MM.1S (cell line): ENCODE measurements around the gene ADRA2A.

Experiments
- DNase-seq: peaks from one replicate; pipeline ENCODE4 v3.0.0-alpha.2; 2015
- H2AFZ ChIP-seq: fragments of 300-600 bp; sonication (generic); 2 replicates; pipeline ENCODE4 v1.6.0; 2016; ENCODE audit warnings: antibody characterized with exemption, low read length
- H3F3A ChIP-seq: fragments of 300-600 bp; sonication (generic); 2 replicates; pipeline ENCODE4 v1.6.1; 2016; ENCODE audit warnings: mild to moderate bottlenecking, antibody characterized with exemption, low read length, moderate library complexity, mixed read lengths; ENCODE audit not compliant: insufficient read depth
- H3K27ac ChIP-seq: fragments of 300-600 bp; sonication (generic); 2 replicates; pipeline ENCODE4 v1.5.1; 2016; ENCODE audit warnings: mild to moderate bottlenecking, low read length
- H3K27me3 ChIP-seq: fragments of 300-600 bp; sonication (generic); replicated peaks from 2 replicates; pipeline ENCODE4 v1.6.0; 2016; ENCODE audit warnings: low read length; ENCODE audit not compliant: insufficient read depth
- H3K36me3 ChIP-seq: fragments of 300-600 bp; sonication (generic); replicated peaks from 2 replicates; pipeline ENCODE4 v1.6.1; 2016; ENCODE audit warnings: mild to moderate bottlenecking, low read length, mixed read lengths; ENCODE audit not compliant: insufficient read depth
- H3K4me1 ChIP-seq: fragments of 300-600 bp; sonication (generic); 2 replicates; pipeline ENCODE4 v1.6.1; 2016; ENCODE audit warnings: low read length, mixed read lengths
- H3K4me2 ChIP-seq: fragments of 300-600 bp; sonication (generic); 2 replicates; pipeline ENCODE4 v1.6.0; 2016; ENCODE audit warnings: low read depth, low read length
- H3K4me3 ChIP-seq: fragments of 300-600 bp; sonication (generic); 2 replicates; pipeline ENCODE4 v1.5.1; 2016; ENCODE audit warnings: low read length, mixed read lengths
- H3K79me2 ChIP-seq: fragments of 300-600 bp; sonication (generic); 2 replicates; pipeline ENCODE4 v1.6.1; 2016; ENCODE audit warnings: mixed run types, low read length, mixed read lengths
- H3K9ac ChIP-seq: fragments of 300-600 bp; sonication (generic); 2 replicates; pipeline ENCODE4 v1.6.1; 2016; ENCODE audit warnings: low read length, mixed read lengths
- H3K9me2 ChIP-seq: fragments of 300-600 bp; sonication (generic); replicated peaks from 2 replicates; pipeline ENCODE4 v1.6.1; 2016; ENCODE audit warnings: mild to moderate bottlenecking, low read length, mixed read lengths; ENCODE audit not compliant: insufficient read depth
- H3K9me3 ChIP-seq: fragments of 300-600 bp; sonication (generic); replicated peaks from 2 replicates; pipeline ENCODE4 v1.6.1; 2016; ENCODE audit warnings: mild to moderate bottlenecking, low read length, mixed read lengths; ENCODE audit not compliant: insufficient read depth
- H4K20me1 ChIP-seq: fragments of 300-600 bp; sonication (generic); 2 replicates; pipeline ENCODE4 v1.6.1; 2016; ENCODE audit warnings: mild to moderate bottlenecking, low read length, moderate library complexity, mixed read lengths; ENCODE audit not compliant: insufficient read depth
- EZH2 ChIP-seq: fragments of 300-600 bp; sonication (generic); optimal IDR thresholded peaks from 2 replicates; pipeline ENCODE3; 2017; ENCODE audit warnings: low read depth, mild to moderate bottlenecking, antibody characterized with exemption, low read length, mixed read lengths
- EZH2phosphoT487 ChIP-seq: fragments of 300-600 bp; sonication (generic); IDR thresholded peaks from 2 replicates; pipeline ENCODE4 v1.6.1; 2018; ENCODE audit warnings: antibody characterized with exemption, low read length
- TF ChIP-seq, protein P1 (sequence below): fragments of 300-600 bp; sonication (generic); IDR thresholded peaks from 2 replicates; pipeline ENCODE4 v1.5.1; 2016; ENCODE audit warnings: antibody characterized with exemption, low read length, mixed read lengths

ADRA2A gene

DNA sequence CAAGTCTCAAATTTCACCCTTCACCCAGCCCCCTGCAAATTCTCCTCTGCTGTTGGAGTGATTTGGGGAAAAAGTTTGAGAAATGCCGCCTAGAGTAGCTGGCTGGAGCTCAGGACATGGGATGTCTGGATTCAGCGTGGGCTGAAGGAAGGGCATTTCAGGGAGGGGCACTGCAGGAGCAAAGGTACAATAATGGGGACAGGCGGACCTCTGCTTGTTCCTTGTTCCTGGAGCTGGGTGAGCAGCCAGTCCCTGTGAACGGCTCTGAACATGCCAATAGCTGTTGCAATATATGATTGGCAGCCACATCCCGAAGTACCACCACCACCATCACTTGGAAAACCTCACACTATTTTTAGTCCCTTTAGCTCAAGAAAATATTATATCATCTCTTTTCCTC lies 23.4 kb downstream of the ADRA2A start:
- H3K4me1 ChIP-seq: no peaks in the 10 kb centered on the region
- H2AFZ ChIP-seq: no peak overlapping the region
- no peak overlapping the region for H3K4me3 ChIP-seq
- no peak for TF ChIP-seq EZH2
- TF ChIP-seq EZH2phosphoT487: no peak
- TF ChIP-seq, protein P1, sequence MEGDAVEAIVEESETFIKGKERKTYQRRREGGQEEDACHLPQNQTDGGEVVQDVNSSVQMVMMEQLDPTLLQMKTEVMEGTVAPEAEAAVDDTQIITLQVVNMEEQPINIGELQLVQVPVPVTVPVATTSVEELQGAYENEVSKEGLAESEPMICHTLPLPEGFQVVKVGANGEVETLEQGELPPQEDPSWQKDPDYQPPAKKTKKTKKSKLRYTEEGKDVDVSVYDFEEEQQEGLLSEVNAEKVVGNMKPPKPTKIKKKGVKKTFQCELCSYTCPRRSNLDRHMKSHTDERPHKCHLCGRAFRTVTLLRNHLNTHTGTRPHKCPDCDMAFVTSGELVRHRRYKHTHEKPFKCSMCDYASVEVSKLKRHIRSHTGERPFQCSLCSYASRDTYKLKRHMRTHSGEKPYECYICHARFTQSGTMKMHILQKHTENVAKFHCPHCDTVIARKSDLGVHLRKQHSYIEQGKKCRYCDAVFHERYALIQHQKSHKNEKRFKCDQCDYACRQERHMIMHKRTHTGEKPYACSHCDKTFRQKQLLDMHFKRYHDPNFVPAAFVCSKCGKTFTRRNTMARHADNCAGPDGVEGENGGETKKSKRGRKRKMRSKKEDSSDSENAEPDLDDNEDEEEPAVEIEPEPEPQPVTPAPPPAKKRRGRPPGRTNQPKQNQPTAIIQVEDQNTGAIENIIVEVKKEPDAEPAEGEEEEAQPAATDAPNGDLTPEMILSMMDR: no peak
- no peak overlapping the region for H3K27ac ChIP-seq
- H3F3A ChIP-seq: no peaks in the 10 kb centered on the region
- no peaks in the 10 kb centered on the region for H3K27me3 ChIP-seq
- H3K36me3 ChIP-seq: no peaks in the 10 kb centered on the region
- no peaks in the 10 kb centered on the region for H3K9me3 ChIP-seq
- H3K4me2 ChIP-seq: no peak overlapping the region
- H3K79me2 ChIP-seq: no peaks in the 10 kb centered on the region
- H3K9me2 ChIP-seq: no peaks in the 10 kb centered on the region
- no peak overlapping the region for H3K9ac ChIP-seq
- no peaks in the 10 kb centered on the region for H4K20me1 ChIP-seq
- DNase-seq: no peak

DNA sequence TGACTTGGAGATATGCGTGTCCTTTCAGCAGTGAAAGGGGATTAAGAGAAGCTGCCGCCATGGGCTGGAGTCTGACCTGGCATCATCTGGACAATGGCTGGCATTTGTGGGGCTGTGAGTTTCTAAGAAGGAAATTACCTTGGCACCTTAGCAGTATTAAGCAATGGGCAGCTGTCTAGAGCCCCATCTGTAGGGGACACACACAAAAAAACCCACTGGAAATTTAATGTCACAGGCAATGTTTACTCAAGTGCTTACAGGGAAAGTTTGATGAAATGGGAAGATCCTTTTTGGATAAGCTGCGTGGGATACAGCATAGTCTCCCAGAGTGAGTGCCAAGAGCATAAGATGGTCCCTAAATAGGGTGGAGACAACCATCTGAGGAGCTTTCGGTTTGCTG lies 25.0 kb downstream of the ADRA2A start:
- Histone ChIP-seq H3K27me3 (no peaks in the 10 kb centered on the region), H3K9ac (no peak overlapping the region)
- no peak for DNase-seq

GRCh38 chr10:111102359-111102837 lies 25.6 kb downstream of the ADRA2A start:
- H2AFZ ChIP-seq: no peak overlapping the region
- no peak for DNase-seq
- H3K4me3 ChIP-seq: no peak overlapping the region
- no peaks in the 10 kb centered on the region for H3K27me3 ChIP-seq
- no peak overlapping the region for H3K9ac ChIP-seq
- H3K9me3 ChIP-seq: no peaks in the 10 kb centered on the region
- H3K4me2 ChIP-seq: no peak overlapping the region
- no peaks in the 10 kb centered on the region for H4K20me1 ChIP-seq
- no peaks in the 10 kb centered on the region for H3K36me3 ChIP-seq
- no peak overlapping the region for H3K27ac ChIP-seq
- H3F3A ChIP-seq: no peaks in the 10 kb centered on the region
- H3K9me2 ChIP-seq: no peaks in the 10 kb centered on the region
- H3K4me1 ChIP-seq: no peaks in the 10 kb centered on the region
- TF ChIP-seq EZH2phosphoT487 (no peak), EZH2 (no peak)
- TF ChIP-seq, protein P1: no peak
- no peaks in the 10 kb centered on the region for H3K79me2 ChIP-seq

More for the DNA sequence above, 25.0 kb downstream of the ADRA2A start:
- Histone ChIP-seq H3K79me2 (no peaks in the 10 kb centered on the region), H3K27ac (no peak overlapping the region), H3K9me2 (no peaks in the 10 kb centered on the region), H3K9me3 (no peaks in the 10 kb centered on the region), H3K36me3 (no peaks in the 10 kb centered on the region), H2AFZ (no peak overlapping the region), H4K20me1 (no peaks in the 10 kb centered on the region), H3K4me3 (no peak overlapping the region), H3K4me1 (no peaks in the 10 kb centered on the region), H3F3A (no peaks in the 10 kb centered on the region), H3K4me2 (no peak overlapping the region)
- TF ChIP-seq EZH2phosphoT487 (no peak), EZH2 (no peak)
- TF ChIP-seq, protein P1: no peak
